Stimulated activated CD8-positive, alpha-beta memory T cell treated with anti-CD3 and anti-CD28 coated beads, Interleukin-12 subunit alpha, Interleukin-12 subunit beta, amount 100 ng/mL, for 4 hours (primary cell): ENCODE results near the gene ELF1.
"Not testable (repeated sequence)": the region's sequence is repeated elsewhere in the genome, so short reads cannot be mapped to it uniquely, and the experiment has no call there.

Experiments
- DNase-seq: peaks from one replicate; pipeline ENCODE4 v3.0.0-alpha.2; 2020; ENCODE audit warnings: low read depth

Gene ELF1

DNA sequence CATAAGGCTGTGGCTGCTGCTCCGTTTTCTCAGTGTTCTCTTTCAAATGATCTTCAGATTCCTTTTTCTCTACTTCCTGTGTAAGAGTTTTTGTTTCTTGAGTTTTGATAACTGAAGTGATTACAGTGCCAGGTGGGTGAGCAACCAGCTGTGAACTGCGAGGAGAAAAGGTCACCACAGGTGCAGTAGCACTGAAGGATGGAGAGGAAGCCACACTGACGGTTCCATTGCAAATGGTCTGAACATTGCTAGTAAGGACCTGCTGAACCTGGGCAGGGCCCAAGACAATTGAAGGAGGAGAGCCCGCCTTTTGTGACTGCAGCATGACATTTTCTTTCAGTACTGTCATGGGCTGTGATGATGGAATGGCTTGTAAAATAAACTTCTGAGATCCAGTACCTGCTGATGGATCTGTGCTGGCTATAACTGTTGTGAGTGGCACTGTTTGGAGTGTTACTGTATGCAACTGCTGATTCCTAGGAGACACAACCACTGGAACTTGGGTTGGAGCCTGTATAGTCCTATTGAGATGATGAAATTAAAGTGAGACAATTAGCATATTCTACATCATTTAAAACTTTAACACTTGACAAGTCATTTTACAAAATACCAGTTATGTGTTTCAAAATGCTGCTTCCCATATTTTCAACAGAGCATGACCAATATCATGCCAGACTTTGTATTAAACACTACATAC, 85.5 kb downstream of the ELF1 start:
- no peak for DNase-seq

DNA sequence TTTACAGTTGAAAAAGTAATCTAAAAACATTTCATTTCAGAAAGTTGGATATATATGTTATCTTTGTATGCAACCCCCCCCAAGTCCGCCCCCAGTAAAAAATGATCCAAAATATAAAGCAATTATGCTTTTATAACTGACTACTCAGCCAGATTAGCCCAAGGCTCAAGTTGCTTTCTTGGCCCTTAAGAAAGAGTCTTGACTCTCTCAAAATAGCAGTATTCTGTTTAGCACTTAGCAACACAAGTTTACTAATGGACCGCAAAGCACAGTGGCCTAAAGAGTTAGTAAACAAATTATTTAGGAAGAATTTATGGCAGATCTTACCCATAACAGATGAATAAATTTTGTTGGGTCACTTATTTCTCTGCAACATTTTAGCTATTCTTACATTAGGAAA, 86.9 kb downstream of the ELF1 start:
- DNase-seq = no peak

DNA sequence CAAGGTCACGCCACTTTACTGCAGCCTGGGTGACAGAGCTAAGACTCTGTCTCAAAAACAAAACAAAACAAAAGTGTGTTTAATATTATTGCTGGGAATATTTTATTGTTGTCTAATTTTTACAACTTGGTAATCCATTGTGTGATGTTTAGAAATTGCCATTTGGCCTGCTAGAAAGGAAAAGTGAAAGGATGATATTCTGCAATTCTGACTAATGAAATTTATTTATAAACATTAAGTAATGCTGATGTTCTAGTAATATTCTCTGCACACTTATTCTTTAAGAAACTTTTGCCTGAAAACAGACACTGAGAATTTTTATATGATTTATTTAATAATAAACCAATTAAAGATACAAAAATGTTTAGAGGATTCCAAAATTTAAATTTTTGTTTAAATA, 87.4 kb downstream of the ELF1 start:
- DNase-seq = no peak

DNA sequence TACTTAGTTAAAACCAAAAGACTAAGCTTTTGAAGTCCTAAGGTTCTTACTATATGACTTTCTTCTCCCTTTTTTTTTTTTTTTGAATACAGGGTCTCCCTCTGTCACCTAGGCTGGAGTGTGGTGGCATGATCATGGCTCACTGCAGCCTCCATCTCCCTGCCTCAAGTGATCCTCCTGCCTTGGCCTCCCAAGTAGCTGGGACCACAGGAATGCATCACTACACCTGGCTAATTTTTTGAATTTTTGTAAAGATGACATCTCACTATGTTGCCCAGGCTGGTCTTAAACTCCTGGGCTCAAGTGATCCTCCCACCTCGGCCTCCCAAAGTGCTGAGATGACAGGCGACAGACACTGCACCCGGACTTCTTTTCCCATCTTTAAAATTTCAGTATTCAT, 89.2 kb downstream of the ELF1 start:
- not testable (repeated sequence) for DNase-seq

DNA sequence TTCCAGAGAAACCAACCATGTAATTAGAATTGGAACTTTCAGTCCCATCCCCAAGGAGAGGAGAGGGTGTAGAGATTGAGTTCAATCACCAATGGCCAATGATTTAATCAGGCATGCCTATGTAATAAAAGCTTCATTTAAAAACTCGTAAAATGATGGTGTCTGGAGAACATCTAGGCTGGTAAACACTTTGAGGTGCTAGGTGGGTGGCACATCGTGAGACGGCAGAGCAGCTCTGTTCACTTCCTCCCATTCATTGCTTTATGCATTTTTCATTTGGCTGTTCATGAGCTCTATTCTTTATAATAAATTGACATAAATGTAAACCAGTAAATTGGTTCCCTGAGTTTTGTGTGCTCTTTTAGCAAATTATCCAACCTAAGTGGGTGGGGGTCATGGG, 90.1 kb downstream of the ELF1 start:
- DNase-seq = no peak

DNA sequence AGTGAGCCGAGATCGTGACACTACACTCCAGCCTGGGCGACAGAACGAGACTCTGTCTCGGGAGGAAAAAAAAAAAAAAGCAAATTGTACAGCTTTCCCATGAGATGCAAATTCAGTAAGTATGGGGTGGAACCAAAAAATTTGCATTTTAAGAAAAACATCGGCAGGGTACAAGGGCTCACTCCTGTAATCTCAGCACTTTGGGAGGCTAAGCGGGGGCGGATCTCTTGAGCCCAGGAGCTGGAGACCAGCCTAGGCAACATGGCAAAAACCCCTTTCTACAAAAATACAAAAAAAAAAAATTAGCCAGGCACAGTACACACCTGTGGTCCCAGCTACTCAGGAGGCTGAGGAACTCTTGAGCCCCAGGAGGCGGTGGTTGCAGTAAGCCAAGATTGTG, 91.2 kb downstream of the ELF1 start:
- DNase-seq = no peak

DNA sequence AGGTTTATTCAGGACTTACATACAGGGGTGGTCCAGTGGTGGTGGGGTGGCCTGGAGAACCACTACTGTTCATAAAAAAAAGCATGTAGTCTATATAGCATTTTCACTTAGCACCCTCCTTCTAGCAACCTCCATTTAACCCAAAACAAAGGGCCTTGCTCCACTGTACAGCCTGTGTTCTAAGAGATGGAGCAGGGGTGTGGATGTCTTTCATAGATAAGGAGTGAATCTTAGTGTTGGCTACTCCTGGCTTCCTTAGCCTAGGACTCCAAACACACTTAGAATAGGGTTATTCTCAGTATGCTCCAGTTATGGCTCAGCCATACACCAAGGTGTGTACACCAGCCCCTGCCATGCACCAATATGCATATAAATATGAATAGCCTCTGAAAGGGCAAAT, 95.2 kb downstream of the ELF1 start:
- DNase-seq = no peak

DNA sequence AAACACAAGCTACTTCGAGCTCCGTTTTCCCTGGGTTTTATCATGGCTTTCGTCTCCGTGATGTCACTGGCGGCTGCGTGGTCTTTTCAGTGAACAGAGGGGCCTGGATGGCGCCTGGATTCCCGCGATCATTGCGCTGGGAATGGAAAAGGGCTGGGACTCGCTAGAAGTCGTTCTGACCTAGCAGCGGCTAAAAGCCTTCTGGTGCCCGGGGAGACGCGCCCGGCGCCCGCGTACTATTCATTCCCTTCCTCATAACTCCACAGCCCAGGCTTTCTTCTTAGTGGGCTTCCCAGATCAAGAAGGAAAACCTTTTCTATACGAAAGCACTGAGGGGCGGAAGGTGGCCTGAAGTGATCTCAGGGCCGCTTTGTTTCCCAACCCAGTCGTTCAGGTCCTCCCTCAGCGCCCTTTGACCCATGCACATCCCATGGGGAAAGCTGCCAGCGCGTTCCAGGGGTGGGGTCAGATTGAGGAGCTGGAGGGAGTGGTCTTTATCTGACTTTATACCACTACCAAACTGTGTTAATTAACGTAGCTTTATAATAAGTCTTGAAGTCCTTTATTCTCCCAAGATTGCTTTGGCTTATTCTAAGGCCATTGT, 96.6 kb downstream of the ELF1 start:
- DNase-seq = no peak

DNA sequence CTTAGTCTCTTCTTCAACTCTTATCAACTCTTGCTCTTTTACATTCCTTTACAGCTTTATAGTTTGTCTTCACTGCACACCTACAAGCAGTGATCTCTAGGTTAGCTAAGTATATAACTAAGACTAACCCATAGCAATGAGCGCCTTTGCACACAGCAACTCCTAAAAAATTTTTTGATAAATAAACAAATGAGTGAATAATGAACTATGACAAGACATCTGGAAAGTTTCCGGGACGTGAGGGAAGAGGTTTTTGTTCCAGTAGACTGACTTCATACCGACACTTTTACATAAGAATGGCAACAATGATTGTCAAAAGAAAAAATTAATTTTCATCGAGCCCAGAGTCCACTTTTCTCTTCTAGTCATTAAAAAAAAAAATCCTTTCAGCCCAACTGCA, 98.3 kb downstream of the ELF1 start:
- no peak for DNase-seq

DNA sequence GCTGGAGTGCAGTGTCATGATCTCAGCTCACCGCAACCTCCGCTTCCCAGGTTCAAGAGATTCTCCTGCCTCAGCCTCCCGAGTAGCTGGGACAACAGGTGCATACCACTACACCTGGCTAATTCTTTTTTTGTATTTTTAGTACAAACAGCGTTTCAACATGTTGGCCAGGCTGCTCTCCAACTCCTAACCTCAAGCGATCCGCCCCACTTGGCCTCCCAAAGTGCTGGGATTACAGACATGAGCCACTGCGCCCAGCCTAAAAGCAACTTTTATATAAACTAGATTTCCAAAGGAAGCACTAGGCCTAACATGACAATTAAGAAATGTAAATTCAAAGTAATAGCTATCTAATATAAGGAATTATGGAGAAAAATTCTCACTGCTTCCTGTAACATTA, 99.2 kb downstream of the ELF1 start:
- DNase-seq = not testable (repeated sequence)

DNA sequence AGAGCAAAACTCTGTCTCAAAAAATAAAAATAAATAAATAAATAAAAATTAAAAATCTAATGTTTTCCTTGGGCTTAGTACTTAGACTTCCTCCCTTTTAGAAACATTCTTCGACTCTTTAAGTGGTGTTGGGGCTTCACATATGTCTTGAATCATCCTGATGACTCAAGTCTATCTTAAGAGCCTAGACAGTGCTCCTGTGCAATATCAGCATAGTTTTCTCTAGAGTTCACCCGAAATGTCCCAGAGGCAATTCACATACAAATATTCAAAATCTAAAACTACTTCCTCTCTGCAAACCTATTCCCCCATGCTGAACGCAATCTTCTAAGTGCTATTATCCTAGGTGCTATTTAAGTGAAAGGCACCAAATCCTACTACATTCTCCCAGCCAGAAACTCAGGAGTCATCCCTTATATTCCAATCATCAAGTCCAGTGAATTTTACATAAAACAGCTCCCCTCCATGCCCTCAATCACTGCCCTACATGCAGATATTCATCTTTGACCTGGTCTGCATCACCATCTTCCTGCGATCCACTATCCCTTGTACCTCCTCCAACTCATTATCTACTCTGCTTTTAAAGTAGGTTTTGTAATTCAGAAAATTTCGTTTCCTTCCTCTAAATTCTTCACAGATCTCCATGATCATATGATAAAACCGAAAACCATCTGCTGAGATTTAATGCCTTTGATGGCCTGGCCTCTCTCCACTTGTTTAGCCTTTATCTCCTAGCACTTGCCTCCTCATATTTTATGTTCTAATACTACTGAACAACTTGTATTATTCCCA, 102.7 kb downstream of the ELF1 start:
- DNase-seq = no peak

DNA sequence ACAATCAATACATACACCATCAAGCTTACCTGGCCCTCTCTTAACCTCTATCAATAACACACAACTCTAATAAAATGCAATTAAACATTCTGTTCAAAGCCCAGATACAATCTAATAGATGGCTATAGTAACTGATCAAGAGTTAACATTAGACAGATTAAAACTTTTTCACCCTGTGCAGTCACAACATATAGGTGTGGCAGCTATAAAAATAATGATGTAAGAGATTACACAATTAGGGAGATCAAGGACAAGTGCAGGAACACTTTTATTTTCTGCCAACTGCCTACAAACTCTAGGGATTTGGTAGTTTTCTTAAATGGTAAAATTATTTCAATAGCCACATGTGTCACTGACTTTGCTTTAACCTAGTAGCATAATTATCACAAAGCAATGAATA, 104.3 kb downstream of the ELF1 start:
- not testable (repeated sequence) for DNase-seq

DNA sequence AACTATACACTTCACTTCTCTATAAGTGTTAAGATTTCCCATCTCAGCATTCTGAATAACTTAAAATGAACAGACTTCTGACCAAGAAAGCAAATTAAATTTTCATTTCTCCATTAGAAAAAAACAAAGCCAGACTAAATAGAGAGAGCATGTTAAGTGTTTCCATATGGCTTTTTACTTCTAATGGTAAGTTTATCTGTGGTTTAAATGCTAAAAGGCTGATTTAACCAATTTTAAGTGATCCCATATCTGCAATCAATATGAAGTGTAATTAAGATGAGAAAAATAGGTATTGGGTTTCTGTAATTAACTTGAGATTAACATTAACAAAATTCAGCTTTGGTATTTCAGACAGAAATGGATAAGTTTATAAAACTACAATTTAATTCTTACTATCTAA, 107.8 kb downstream of the ELF1 start:
- no peak for DNase-seq

DNA sequence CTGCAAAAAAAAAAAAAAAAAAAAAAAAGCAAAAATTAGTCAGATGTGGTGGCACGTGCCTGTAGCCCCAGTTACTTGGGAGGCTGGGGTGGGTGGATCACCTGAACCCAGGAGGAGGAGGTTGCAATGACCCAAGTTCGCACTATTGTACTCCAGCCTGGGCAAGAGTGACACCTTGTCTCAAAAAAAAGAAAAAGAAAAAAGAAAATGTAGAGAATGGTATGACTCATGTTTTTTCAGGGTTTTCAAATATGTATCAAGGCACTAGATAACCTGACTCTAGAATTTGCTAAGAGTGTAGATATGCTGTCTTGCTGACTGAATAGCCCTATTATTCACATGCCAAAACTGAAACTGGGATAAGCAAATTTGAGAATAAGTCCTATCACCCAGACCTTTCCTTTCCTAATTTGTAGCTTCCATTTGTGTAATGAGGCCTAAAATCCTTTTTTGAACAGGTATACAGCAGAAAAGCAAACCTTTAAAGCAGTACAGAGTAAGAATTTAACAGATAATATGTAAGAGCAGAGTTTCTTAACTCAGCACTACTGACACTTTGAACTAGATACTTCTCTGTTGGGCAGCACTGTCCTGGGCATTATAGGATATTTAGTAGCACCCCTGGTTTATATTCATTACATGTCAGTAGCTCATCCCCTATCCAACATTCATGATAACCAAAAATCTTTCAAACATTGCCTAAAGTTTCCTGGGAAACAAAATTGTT, 108.6 kb downstream of the ELF1 start:
- DNase-seq = no peak

DNA sequence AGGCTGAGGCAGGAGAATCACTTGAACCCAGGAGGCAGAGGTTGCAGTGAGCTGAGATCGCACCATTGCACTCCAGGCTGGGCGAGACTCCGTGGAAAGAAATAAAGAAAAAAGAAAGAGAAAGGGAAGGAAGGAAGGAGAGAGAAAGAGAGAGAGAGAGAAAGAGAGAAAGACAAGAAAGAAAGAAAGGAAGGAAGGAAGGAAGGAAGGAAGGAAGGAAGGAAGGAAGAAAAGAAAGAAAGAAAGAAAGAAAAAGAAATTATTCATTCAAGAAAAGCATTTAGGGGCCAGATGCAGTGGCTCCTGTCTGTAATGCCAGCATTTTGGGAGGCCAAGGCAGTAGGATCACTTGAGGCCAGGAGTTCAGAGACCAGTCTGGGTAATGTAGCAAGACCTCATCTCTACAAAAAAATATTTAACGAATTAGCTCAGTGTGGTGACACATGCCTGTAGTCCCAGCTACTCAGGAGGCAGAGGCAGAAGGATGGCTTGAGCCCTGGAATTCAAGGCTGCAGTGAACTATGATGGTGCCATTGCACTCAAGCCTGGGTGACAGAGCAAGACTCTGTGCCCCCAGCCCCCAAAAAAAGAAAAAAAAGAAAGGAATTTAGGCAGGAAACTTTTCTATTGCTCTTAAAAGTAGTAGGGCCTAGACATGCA, 109.4 kb downstream of the ELF1 start:
- DNase-seq = not testable (repeated sequence)

DNA sequence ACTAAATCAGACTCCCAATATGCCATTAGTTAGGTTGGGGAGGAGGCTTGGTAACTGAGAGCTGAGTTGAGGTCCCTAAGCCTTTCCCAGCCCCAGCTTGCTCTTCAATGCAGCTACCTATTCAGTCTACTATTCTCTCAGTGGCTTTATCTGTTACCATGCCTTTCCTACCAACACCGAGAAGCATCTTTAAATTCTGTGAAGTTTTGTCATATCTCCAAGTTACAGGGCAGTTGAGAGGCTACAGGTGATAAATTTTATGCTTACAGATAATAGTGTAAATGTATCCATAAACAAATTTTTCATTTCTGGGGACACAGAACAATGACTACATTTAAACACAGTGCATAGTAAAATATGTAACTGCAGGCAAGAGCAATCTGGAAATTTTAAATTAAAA, 110.6 kb downstream of the ELF1 start:
- no peak for DNase-seq

DNA sequence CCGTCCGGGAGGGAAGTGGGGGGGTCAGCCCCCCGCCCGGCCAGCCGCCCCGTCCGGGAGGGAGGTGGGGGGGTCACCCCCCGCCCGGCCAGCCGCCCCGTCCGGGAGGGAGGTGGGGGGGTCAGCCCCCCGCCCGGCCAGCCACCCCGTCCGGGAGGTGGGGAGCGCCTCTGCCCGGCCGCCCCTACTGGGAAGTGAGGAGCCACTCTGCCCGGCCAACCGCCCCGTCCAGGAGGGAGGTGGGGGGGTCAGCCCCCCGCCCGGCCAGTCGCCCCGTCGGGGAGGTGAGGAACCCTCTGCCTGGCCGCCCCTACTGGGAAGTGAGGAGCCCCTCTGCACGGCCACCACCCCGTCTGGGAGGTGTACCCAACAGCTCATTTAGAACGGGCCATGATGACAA, 118.1 kb downstream of the ELF1 start:
- DNase-seq = not testable (repeated sequence)

DNA sequence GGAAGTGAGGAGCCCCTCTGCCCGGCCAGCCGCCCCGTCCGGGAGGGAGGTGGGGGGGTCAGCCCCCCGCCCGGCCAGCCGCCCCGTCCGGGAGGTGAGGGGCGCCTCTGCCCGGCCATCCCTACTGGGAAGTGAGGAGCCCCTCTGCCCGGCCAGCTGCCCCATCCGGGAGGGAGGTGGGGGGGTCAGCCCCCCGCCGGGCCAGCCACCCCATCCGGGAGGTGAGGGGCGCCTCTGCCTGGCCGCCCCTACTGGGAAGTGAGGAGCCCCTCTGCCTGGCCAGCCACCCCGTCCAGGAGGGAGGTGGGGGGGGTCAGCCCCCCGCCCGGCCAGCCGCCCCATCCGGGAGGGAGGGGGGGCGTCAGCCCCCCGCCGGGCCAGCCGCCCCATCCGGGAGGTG, 118.5 kb downstream of the ELF1 start:
- not testable (repeated sequence) for DNase-seq

DNA sequence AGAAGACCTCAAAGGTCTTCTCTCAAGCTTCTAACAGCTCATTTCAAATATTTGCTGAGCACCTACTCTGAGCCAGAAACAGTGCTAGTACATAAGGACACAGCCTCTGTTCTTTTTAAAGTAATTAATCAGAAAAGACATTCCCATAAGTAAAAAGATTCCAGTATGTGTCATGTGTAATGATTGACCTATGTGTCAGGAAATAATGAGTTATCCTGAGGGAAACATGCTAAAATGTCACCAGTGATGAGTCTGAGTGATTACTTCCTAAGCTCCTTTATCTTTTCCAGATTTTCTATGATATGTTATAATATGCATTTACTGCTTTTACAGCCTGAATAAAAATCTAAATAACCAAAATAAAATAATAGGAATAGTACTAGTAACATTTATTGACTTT, 122.1 kb downstream of the ELF1 start:
- DNase-seq = no peak

DNA sequence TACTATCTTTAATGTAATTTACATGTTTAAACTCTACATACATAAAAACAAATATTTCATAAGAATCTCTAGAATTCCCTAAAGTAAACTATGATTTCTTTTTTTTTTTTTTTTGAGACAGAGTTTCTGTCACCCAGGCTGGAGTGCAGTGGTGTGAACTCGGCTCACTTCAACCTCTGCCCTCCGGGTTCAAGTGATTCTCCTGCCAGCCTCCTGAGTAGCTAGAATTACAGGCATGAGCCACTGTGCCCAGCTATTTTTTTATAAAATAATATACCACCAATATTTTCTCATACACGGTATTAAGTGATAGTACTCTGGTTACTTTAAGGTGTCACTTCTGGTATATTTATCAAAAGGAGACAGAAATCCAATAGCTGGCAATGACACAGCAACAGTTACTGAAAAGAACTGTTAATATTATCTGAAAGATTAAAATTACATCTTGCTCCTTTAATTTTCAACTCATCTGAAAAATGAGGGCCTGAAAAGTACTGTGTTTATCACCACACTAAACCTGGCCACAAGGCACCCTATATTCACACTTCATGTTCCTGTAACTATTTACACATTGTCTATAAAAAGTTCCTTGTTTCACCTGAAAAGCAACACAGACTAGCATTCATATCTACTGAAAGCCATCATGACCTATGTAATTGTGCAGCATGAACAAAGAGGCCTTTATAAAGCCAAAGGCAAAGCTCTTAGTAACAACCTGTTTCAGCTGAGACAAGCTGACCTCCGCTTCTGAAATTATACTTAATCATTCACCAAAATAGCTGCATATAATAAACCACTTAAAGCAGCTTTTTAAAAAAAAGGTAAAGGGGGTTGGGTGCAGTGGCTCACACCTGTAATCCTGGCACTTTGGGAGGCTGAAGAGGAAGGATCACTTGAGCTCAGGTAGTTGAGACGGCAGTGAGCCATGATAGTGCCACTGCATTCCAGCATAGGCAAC, 123.6 kb downstream of the ELF1 start:
- DNase-seq = no peak

DNA sequence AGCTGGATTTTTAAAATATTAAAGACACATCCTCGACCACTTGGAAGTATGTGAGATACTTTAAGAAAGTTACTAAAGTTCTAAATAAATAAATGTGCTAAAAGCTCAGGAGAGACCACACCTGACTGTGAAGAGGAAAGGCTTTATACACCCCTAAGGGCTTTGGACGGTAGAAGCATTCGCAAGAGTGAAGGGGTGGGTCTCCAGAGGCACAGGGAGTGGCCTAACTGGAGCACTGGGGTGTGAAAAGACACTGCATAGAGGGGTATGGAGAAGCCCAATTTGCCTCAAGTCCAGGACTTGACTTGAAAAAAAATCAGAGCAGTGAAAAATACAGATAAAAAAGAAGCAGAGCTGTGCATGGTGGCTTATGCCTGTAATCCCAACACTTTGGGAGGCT, 125.5 kb downstream of the ELF1 start:
- DNase-seq = not testable (repeated sequence)
